ENCODE results near the gene C5AR1. TPM values are rescaled to one million over a fixed set of nuclear protein-coding genes. Genes with fewer than 3 reads are reported as not detected.

The C5AR1 gene
- total and polyA plus RNA-seq, 9 of the 15 experiments (the other 6 are each of a cell fraction or from before 2014, with no cell fraction given), result 0.06 to 1.6 (median 0.28) TPM; not detected in 3

- 0 out of 2 replicates have a peak, but pooled peaks have one; percentile 9 for TF ChIP-seq TEAD4 (IDR thresholded peaks at IDR 0.05; ENCODE audit: low read length)
- TF ChIP-seq TEAD4 (CRISPR knock-in tag; IDR thresholded peaks at IDR 0.05; ENCODE audit: borderline replicate concordance), result no peak
- no peak for TF ChIP-seq NELFE (IDR thresholded peaks at IDR 0.05; ENCODE audit: insufficient read depth, insufficient read length)
- TF ChIP-seq SOX6 (IDR thresholded peaks at IDR 0.05), result no peak
- TF ChIP-seq SPI1 (IDR thresholded peaks at IDR 0.05; ENCODE audit: borderline replicate concordance, low read depth, low read length), result peak; percentile 21; the same call in 1 of the 2 replicates
- TF ChIP-seq CTBP1 (IDR thresholded peaks at IDR 0.05; ENCODE audit: borderline replicate concordance), result peak; percentile 75
Observed at GRCh38 chr19:47310819-47311218, 1.2 kb downstream of the C5AR1 start (continued).

- CTCF ChIA-PET (ENCODE audit: low intra/inter-chr PET ratio), result no interaction called here
- H3K4me3 ChIP-seq, result no peak overlapping the region
- in situ Hi-C loops (cut with MboI) (no loop called here), intact Hi-C loops (cut with micrococcal nuclease) (loop anchor here (2.0 kb wide), 1 partner anchor 22 kb away; no protein-coding TSS in a partner anchor)
- WGBS (ENCODE audit: insufficient coverage, low coverage, missing lambda C conversion rate), result 25% methylated on average over 5 of the region's 5 CpGs
- no peak overlapping the region for H3K9ac ChIP-seq (ENCODE audit: insufficient read depth in 1 of 2, low read depth in 2 of 2, low read length in 2 of 2)
- ATAC-seq (no peak), FAIRE-seq (no peak), DNase-seq (ENCODE audit: extremely low read depth in 1 of 4, low spot score in 3 of 4) (no peak)
- no peaks in the 10 kb centered on the region for H3K9me3 ChIP-seq (replicated peaks; ENCODE audit: control insufficient read depth, insufficient read depth, low read depth, low read length)
- no peaks in the 10 kb centered on the region for H3K36me3 ChIP-seq (ENCODE audit: control insufficient read depth, insufficient read depth, low read length)
- no peaks in the 10 kb centered on the region for H3K79me2 ChIP-seq (ENCODE audit: control insufficient read depth, insufficient read depth, low read length)
- no peaks in the 10 kb centered on the region for H4K20me1 ChIP-seq (replicated peaks; ENCODE audit: control insufficient read depth, insufficient read depth, low read length)
- no peak overlapping the region for H3K27ac ChIP-seq (ENCODE audit: extremely low read depth, low read depth, low read length)
- POLR2A ChIA-PET, result interaction anchor here (0.7 kb wide), 1 partner anchor 34 kb away, joined by 3 read pairs; no protein-coding TSS in a partner anchor
- peaks cover 14 to 30% of the 10 kb centered on the region in 2 experiments; a peak in 4 of 5 replicates for H3K4me1 ChIP-seq (replicated peaks in 1 of 2; ENCODE audit: control insufficient read depth in 2 of 2, insufficient read depth in 2 of 2, low read length in 2 of 2)
- no peaks in the 10 kb centered on the region for H3K27me3 ChIP-seq (ENCODE audit: control insufficient read depth in 2 of 2, insufficient read depth in 2 of 2, low read length in 2 of 2)
- H3K4me2 ChIP-seq (ENCODE audit: insufficient read depth, low read length), result no peak overlapping the region
- no peak overlapping the region for H2AFZ ChIP-seq (ENCODE audit: low read depth, low read length)
- no TSS peak for BruUV-seq (replicated peaks)
- TF ChIP-seq ATF4 (CRISPR knock-in tag; IDR thresholded peaks at IDR 0.05), result no peak
- no peak for TF ChIP-seq NR4A1 (CRISPR knock-in tag; IDR thresholded peaks at IDR 0.05)
- TF ChIP-seq NR4A1 (tag; IDR thresholded peaks at IDR 0.05), result no peak
- peak; percentile 39 for TF ChIP-seq ZFP36 (IDR thresholded peaks at IDR 0.05; ENCODE audit: low read depth, low read length, partially characterized antibody)
- TF ChIP-seq NFRKB (IDR thresholded peaks at IDR 0.05; ENCODE audit: low read depth), result no peak
- no peak for TF ChIP-seq MEIS2 (IDR thresholded peaks at IDR 0.05; ENCODE audit: partially characterized antibody)
- peak; percentile 60 for TF ChIP-seq RBM25 (IDR thresholded peaks at IDR 0.05; ENCODE audit: low read depth, low read length, severe bottlenecking)
- TF ChIP-seq ZNF436 (CRISPR knock-in tag; IDR thresholded peaks at IDR 0.05), result no peak
- no peak for TF ChIP-seq ERF (CRISPR knock-in tag; IDR thresholded peaks at IDR 0.05)
- peak; percentile 99 for TF ChIP-seq ZKSCAN8 (CRISPR knock-in tag; IDR thresholded peaks at IDR 0.05)
- TF ChIP-seq ZNF311 (CRISPR knock-in tag; IDR thresholded peaks at IDR 0.05), result no peak
- TF ChIP-seq MIER1 (IDR thresholded peaks at IDR 0.05; ENCODE audit: low read depth), result no peak
- peak; percentile 12 for TF ChIP-seq NCOA4 (IDR thresholded peaks at IDR 0.05; ENCODE audit: partially characterized antibody)
- peak; percentile 97 for TF ChIP-seq ZNF121 (CRISPR knock-in tag; conservative IDR thresholded peaks at IDR 0.05)
- H3K9me1 ChIP-seq (ENCODE audit: control insufficient read depth, insufficient read depth, low read length), result no peaks in the 10 kb centered on the region
Observed at GRCh38 chr19:47312366-47313006, 2.8 kb downstream of the C5AR1 start.

Measured in K562 (cell line).